Endothelial cell of umbilical vein (primary cell): ENCODE data around the gene UQCC2. TPM values are rescaled to one million over a fixed set of nuclear protein-coding genes. Genes with fewer than 3 reads are reported as not detected.

Source experiments
- BruUV-seq: library from RNA; stranded (reverse); fragments of 400-500 nt; replicated peaks from 2 replicates; lab custom pipeline; 2021; lab: Mats Ljungman, UMichigan
- CTCF ChIA-PET: fragments of 300-600, 350-600 bp; sonication (Branson Sonifier 250); formaldehyde crosslinking; loops from one replicate; lab custom pipeline; 2021; ENCODE audit warnings: antibody characterized with exemption, inconsistent platforms; lab: Charles Lee
- POLR2A ChIA-PET: fragments of 300-600, 350-600 bp; sonication (Branson Sonifier 250); formaldehyde crosslinking; loops from one replicate; lab custom pipeline; 2021; ENCODE audit warnings: antibody characterized with exemption, inconsistent platforms; lab: Charles Lee
- DNase-seq: peaks from one replicate; pipeline ENCODE4 v3.0.0-alpha.2; 2011; ENCODE audit warnings: low read depth, low spot score
- FAIRE-seq: peaks from 2 replicates; lab custom pipeline; 2011; peaks lifted over from hg19 to GRCh38; lab: Jason Lieb, UNC
- H2AFZ ChIP-seq: 2 replicates; pipeline ENCODE4 v1.6.0; 2012; ENCODE audit warnings: low read depth, low read length, control low read depth, inconsistent platforms
- H3K27ac ChIP-seq: 2 replicates; pipeline ENCODE4 v1.5.1; 2011; ENCODE audit warnings: low read depth, mild to moderate bottlenecking, control low read depth, low read length, moderate library complexity; ENCODE audit not compliant: insufficient read depth
- H3K27me3 ChIP-seq, 2 experiments: 2 replicates each; pipeline versions ENCODE4 v1.6.0 to v1.6.1; 2011; ENCODE audit warnings: low read length in 2 of 2, mixed read lengths in 1 of 2; ENCODE audit not compliant: control insufficient read depth in 2 of 2, insufficient read depth in 2 of 2
- H3K36me3 ChIP-seq, 2 experiments: 2 replicates in 1 of 2; 3 replicates in 1 of 2; pipeline ENCODE4 v1.5.1; 2011; ENCODE audit warnings: low read length in 2 of 2, mild to moderate bottlenecking in 1 of 2, moderate library complexity in 1 of 2; ENCODE audit not compliant: control insufficient read depth in 2 of 2, insufficient read depth in 2 of 2; ENCODE audit errors: extremely low read depth in 1 of 2
- H3K4me1 ChIP-seq: 3 replicates; pipeline ENCODE4 v1.5.1; 2011; ENCODE audit warnings: mild to moderate bottlenecking, low read length; ENCODE audit not compliant: control insufficient read depth, insufficient read depth; ENCODE audit errors: extremely low read depth
- H3K4me2 ChIP-seq: 2 replicates; pipeline ENCODE4 v1.6.1; 2011; ENCODE audit warnings: low read length, control low read depth, mixed read lengths; ENCODE audit not compliant: insufficient read depth
- H3K4me3 ChIP-seq, 3 experiments: fragments of 200-600 bp in 1 of 3; sonication (generic), shearing (Covaris generic) in 1 of 3; replicated peaks in 1 of 3; 2 replicates each; pipeline ENCODE4 v1.5.1; 2011 to 2016; ENCODE audit warnings: control low read depth in 3 of 3, low read length in 3 of 3, mild to moderate bottlenecking in 2 of 3, inconsistent platforms in 1 of 3, low read depth in 1 of 3, moderate library complexity in 1 of 3; ENCODE audit not compliant: insufficient read depth in 1 of 3
- H3K79me2 ChIP-seq: 2 replicates; pipeline ENCODE4 v1.6.0; 2012; ENCODE audit warnings: low read length, inconsistent platforms; ENCODE audit not compliant: control insufficient read depth, insufficient read depth
- H3K9ac ChIP-seq: replicated peaks from 2 replicates; pipeline ENCODE3; 2011; ENCODE audit warnings: low read length, control low read depth; ENCODE audit not compliant: insufficient read depth; ENCODE audit errors: extremely low read depth
- H3K9me1 ChIP-seq: replicated peaks from 3 replicates; pipeline ENCODE4 v1.6.0; 2011; ENCODE audit warnings: mild to moderate bottlenecking, low read length; ENCODE audit not compliant: control insufficient read depth, insufficient read depth; ENCODE audit errors: extremely low read depth
- H3K9me3 ChIP-seq: replicated peaks from 2 replicates; pipeline ENCODE4 v1.5.1; 2012; ENCODE audit warnings: low read length, inconsistent platforms; ENCODE audit not compliant: control insufficient read depth, insufficient read depth
- H4K20me1 ChIP-seq: replicated peaks from 2 replicates; pipeline ENCODE3; 2011; ENCODE audit warnings: mild to moderate bottlenecking, low read length; ENCODE audit not compliant: control insufficient read depth, insufficient read depth; ENCODE audit errors: extremely low read depth
- CTCF ChIP-seq, 2 donors: IDR thresholded peaks; 1 replicate in 1 of 2; 2 replicates in 1 of 2; pipeline ENCODE4 v1.5.1; 2011; ENCODE audit warnings: low read length in 2 of 2, mild to moderate bottlenecking in 2 of 2, moderate library complexity in 2 of 2, control low read depth in 1 of 2, inconsistent platforms in 1 of 2, low read depth in 1 of 2; ENCODE audit not compliant: insufficient read depth in 1 of 2; ENCODE audit errors: extremely low read depth in 1 of 2
- EZH2 ChIP-seq: IDR thresholded peaks from 2 replicates; pipeline ENCODE4 v1.6.1; 2012; ENCODE audit warnings: borderline replicate concordance, low read depth, mild to moderate bottlenecking, moderate library complexity, low read length, inconsistent platforms; ENCODE audit not compliant: severe bottlenecking
- FOS ChIP-seq: IDR thresholded peaks from 2 replicates; pipeline ENCODE4 v1.6.1; 2011; ENCODE audit warnings: mild to moderate bottlenecking, low read length, moderate library complexity, borderline replicate concordance; ENCODE audit not compliant: insufficient read depth
- GATA2 ChIP-seq: IDR thresholded peaks from 2 replicates; pipeline ENCODE4 v1.7.0; 2011; ENCODE audit warnings: low read depth, mild to moderate bottlenecking, moderate library complexity, mixed read lengths, low read length; ENCODE audit not compliant: insufficient read length, insufficient read depth
- JUN ChIP-seq: IDR thresholded peaks from 2 replicates; pipeline ENCODE4 v1.6.1; 2011; ENCODE audit warnings: borderline replicate concordance, low read depth; ENCODE audit not compliant: insufficient read length, insufficient read depth
- MAX ChIP-seq: IDR thresholded peaks from 2 replicates; pipeline ENCODE4 v1.6.1; 2011; ENCODE audit not compliant: insufficient read depth, insufficient read length
- MYC ChIP-seq: IDR thresholded peaks from one replicate; pipeline ENCODE4 v1.6.1; 2011; ENCODE audit warnings: mild to moderate bottlenecking, low read depth, low read length
- POLR2A ChIP-seq: IDR thresholded peaks from 2 replicates; pipeline ENCODE4 v1.6.1; 2012; ENCODE audit warnings: low read depth, mild to moderate bottlenecking, control low read depth, low read length
- POLR2AphosphoS5 ChIP-seq: IDR thresholded peaks from 2 replicates; pipeline ENCODE4 v1.6.1; 2012; ENCODE audit warnings: low read depth, mild to moderate bottlenecking, control low read depth, low read length, moderate library complexity; ENCODE audit not compliant: insufficient read depth
- dilution Hi-C: fragments of 300-500 bp; cut with MboI; formaldehyde crosslinking; loops from one replicate; pipeline ENCODE4 v1.15.0; 2019; ENCODE audit warnings: low sequenced_read_pairs; ENCODE audit not compliant: extremely low pct_ligation_motif_present
- intact Hi-C: fragments of 100-400 bp; cut with micrococcal nuclease; formaldehyde crosslinking; loops from one replicate; pipeline ENCODE4 v1.10.0; 2022
- polyA plus RNA-seq, 4 experiments: library from polyadenylated mRNA; depleted of rRNA in 3 of 4; stranded (reverse) in 3 of 4; unstranded in 1 of 4; fragments of >200 nt; gene quantifications; 2 replicates each; pipeline versions ENCODE4 v1.2.1 to v1.2.3, GENCODE V29; 2011 to 2012; ENCODE audit warnings: missing spikeins in 1 of 4
- total RNA-seq: library from RNA; stranded (reverse); gene quantifications from 2 replicates; pipeline ENCODE4 v1.2.3, GENCODE V29; 2021

UQCC2 gene
- total and polyA plus RNA-seq, 2 donors (not counting 3 experiments of a cell fraction or from before 2014, with no cell fraction given): 46.3 to 95.3 TPM

- no peak overlapping the region for H3K4me2 ChIP-seq
- H3K36me3 ChIP-seq: peaks cover 4 to 63% of the 10 kb centered on the region in 2 experiments
- TF ChIP-seq GATA2 (no peak), POLR2A (no peak), CTCF (IDR thresholded peaks at IDR 0.05; ENCODE audit: extremely low read depth in 1 of 2, insufficient read depth in 1 of 2, low read depth in 1 of 2, low read length in 2 of 2) (no peak), POLR2AphosphoS5 (no peak), FOS (no peak), MAX (no peak), MYC (no peak), EZH2 (no peak), JUN (no peak)
- H2AFZ ChIP-seq: no peak overlapping the region
- no peak overlapping the region for H3K27ac ChIP-seq
- peaks cover 12% of the 10 kb centered on the region for H3K4me1 ChIP-seq
- no peaks in the 10 kb centered on the region for H3K9me1 ChIP-seq
- ChIA-PET CTCF (no interaction called here), POLR2A (no interaction called here)
- no peak overlapping the region for H3K4me3 ChIP-seq
- no peaks in the 10 kb centered on the region for H3K79me2 ChIP-seq
- FAIRE-seq (no peak), DNase-seq (no peak)
- dilution Hi-C loops: no loop called here
- H3K9me3 ChIP-seq: no peaks in the 10 kb centered on the region
- intact Hi-C loops: no loop called here
- H4K20me1 ChIP-seq: no peaks in the 10 kb centered on the region
- no TSS peak for BruUV-seq
- H3K9ac ChIP-seq: no peak overlapping the region
- no peaks in the 10 kb centered on the region for H3K27me3 ChIP-seq
These were observed 22.9 kb downstream of the UQCC2 start for GRCh38 chr6:33688451-33689147.
